ENCODE measurements around the gene DCUN1D1.

GRCh38 chr3:182957226-182957625 is 23.1 kb downstream of the DCUN1D1 start:
- no peak for TF ChIP-seq CTCF (IDR thresholded peaks at IDR 0.05)
- no peak for TF ChIP-seq POLR2A (IDR thresholded peaks at IDR 0.05)

All from thyroid gland (tissue), 4 donors.